ENCODE data around the gene NSMF. TPM values are rescaled to one million over a fixed set of nuclear protein-coding genes. Genes with fewer than 3 reads are reported as not detected.

The NSMF gene
- total RNA-seq, 1 experiment from 2014 or later = 31.6 TPM

DNA sequence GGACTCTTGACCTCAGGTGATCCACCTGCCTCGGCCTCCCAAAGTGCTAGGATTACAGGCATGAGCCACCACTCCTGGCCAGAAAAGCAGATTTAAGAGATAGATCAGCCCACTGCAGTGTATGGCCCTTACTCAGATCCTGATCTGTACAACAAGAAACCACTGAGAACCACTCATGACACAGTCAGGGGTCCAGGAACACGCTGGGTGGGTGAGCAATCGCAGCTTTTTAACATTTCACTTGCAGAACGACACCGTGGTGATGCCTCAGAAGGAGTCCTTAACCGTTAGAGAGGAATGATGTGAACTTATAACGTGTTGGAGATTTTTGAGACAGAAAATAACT is 45.3 kb upstream of the NSMF start:
- CTCF ChIA-PET = no interaction called here
- DNase-seq = no peak

DNA sequence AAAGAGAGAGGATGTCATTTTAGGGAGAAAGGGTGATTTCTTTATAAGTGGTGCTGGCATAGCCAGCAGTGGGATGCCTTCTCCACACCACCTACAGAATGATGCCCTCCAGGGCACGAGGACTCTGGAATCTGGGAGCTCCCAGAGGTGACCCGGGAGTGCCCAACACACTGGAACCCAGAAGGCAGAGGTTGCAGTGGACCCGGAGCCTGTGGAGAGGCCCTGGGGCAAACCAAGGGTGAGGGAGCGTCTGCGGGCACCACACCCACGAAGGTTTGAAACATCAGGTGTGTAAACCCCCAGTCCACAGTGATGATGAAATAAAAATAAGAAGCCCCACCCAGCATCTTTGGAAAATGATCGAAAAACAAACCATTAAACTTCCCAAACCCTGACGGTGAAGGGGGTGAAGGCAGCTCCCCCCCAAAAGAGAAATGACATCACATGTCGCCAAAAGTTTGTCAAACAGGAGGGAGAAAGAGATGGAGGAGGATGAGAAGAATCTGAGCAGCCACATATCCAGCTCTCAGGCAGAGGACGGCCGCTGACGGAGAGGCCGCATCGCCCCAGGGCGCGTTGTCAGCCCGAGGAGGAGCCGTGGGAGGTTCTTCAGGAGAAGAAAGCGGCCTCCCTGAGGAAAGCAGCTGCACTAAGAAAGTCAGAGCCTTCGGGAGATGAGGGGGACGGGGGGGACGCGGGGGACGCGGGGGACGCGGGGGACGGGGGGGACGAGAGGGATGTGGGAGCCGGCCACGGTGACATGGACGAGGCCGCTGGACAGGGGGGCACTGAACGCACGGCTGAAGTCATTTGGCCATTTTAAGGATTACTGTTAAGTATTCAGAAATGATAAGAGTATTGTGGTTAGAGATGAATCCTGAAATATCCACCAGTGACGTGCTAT is 43.1 kb upstream of the NSMF start:
- no peaks in the 10 kb centered on the region for H3K4me1 Mint-ChIP-seq (ENCODE audit: low read depth, unreplicated experiment)
- CTCF ChIA-PET = no interaction called here
- H3K4me3 Mint-ChIP-seq (ENCODE audit: low read depth, unreplicated experiment) = peak overlapping the region; percentile 33
- peaks cover 28% of the 10 kb centered on the region for H3K36me3 Mint-ChIP-seq (ENCODE audit: insufficient read depth, unreplicated experiment)
- peaks cover 64% of the 10 kb centered on the region for H3K27me3 Mint-ChIP-seq (ENCODE audit: unreplicated experiment)
- intact Hi-C loops (cut with micrococcal nuclease; ENCODE audit: unreplicated experiment) = no loop called here
- TF ChIP-seq, protein P1, sequence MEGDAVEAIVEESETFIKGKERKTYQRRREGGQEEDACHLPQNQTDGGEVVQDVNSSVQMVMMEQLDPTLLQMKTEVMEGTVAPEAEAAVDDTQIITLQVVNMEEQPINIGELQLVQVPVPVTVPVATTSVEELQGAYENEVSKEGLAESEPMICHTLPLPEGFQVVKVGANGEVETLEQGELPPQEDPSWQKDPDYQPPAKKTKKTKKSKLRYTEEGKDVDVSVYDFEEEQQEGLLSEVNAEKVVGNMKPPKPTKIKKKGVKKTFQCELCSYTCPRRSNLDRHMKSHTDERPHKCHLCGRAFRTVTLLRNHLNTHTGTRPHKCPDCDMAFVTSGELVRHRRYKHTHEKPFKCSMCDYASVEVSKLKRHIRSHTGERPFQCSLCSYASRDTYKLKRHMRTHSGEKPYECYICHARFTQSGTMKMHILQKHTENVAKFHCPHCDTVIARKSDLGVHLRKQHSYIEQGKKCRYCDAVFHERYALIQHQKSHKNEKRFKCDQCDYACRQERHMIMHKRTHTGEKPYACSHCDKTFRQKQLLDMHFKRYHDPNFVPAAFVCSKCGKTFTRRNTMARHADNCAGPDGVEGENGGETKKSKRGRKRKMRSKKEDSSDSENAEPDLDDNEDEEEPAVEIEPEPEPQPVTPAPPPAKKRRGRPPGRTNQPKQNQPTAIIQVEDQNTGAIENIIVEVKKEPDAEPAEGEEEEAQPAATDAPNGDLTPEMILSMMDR (IDR thresholded peaks at IDR 0.05; ENCODE audit: unreplicated experiment) = no peak
- BruUV-seq (replicated peaks) = no TSS peak
- DNase-seq = peak; percentile 29
- peaks cover 4% of the 10 kb centered on the region for H3K9me3 Mint-ChIP-seq (ENCODE audit: low read depth, unreplicated experiment)
- H3K27ac Mint-ChIP-seq (ENCODE audit: unreplicated experiment) = peak overlapping the region; percentile 75

More for the DNA sequence above, 45.3 kb upstream of the NSMF start:
- H3K27ac Mint-ChIP-seq (ENCODE audit: unreplicated experiment) = no peak overlapping the region
- BruUV-seq (replicated peaks) = no TSS peak
- TF ChIP-seq, protein P1 (IDR thresholded peaks at IDR 0.05; ENCODE audit: unreplicated experiment) = no peak
- H3K36me3 Mint-ChIP-seq (ENCODE audit: insufficient read depth, unreplicated experiment) = peaks cover 28% of the 10 kb centered on the region
- intact Hi-C loops (cut with micrococcal nuclease; ENCODE audit: unreplicated experiment) = no loop called here
- peaks cover 51% of the 10 kb centered on the region for H3K27me3 Mint-ChIP-seq (ENCODE audit: unreplicated experiment)
- no peaks in the 10 kb centered on the region for H3K4me1 Mint-ChIP-seq (ENCODE audit: low read depth, unreplicated experiment)
- H3K4me3 Mint-ChIP-seq (ENCODE audit: low read depth, unreplicated experiment) = no peak overlapping the region
- H3K9me3 Mint-ChIP-seq (ENCODE audit: low read depth, unreplicated experiment) = peaks cover 4% of the 10 kb centered on the region

DNA sequence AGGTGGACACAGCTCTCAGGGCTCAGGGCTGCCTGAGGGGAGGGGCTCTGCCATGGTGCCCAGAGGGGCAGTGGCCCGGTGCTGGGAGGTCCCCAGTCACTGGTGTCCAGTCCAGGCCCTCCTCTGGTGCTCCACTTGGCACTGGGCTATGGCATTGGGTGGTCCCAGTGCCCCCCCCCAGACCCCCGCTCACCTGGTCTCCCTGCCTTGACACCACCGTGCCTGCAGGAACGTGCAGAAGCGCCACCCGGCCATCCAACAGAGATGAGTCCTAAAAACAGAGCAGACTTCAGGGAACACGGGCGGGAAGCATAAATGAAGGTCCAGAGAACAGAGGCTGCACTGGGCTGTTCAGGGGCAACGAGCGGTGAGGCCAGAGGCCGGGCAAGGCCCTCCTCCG is 42.3 kb upstream of the NSMF start:
- Mint-ChIP-seq H3K4me1 (ENCODE audit: low read depth, unreplicated experiment) (no peaks in the 10 kb centered on the region), H3K27me3 (ENCODE audit: unreplicated experiment) (peaks cover 64% of the 10 kb centered on the region), H3K4me3 (ENCODE audit: low read depth, unreplicated experiment) (peak overlapping the region; percentile 33), H3K9me3 (ENCODE audit: low read depth, unreplicated experiment) (peaks cover 4% of the 10 kb centered on the region), H3K27ac (ENCODE audit: unreplicated experiment) (peak overlapping the region; percentile 75), H3K36me3 (ENCODE audit: insufficient read depth, unreplicated experiment) (peaks cover 28% of the 10 kb centered on the region)
- DNase-seq = no peak
- BruUV-seq (replicated peaks) = no TSS peak
- TF ChIP-seq, protein P1 (IDR thresholded peaks at IDR 0.05; ENCODE audit: unreplicated experiment) = no peak
- intact Hi-C loops (cut with micrococcal nuclease; ENCODE audit: unreplicated experiment) = no loop called here
- CTCF ChIA-PET = no interaction called here

- H3K9me3 Mint-ChIP-seq (ENCODE audit: low read depth, unreplicated experiment) = peaks cover 4% of the 10 kb centered on the region
- H3K4me3 Mint-ChIP-seq (ENCODE audit: low read depth, unreplicated experiment) = no peak overlapping the region
- DNase-seq = no peak
- no TSS peak for BruUV-seq (replicated peaks)
- TF ChIP-seq, protein P1 (IDR thresholded peaks at IDR 0.05; ENCODE audit: unreplicated experiment) = no peak
- H3K36me3 Mint-ChIP-seq (ENCODE audit: insufficient read depth, unreplicated experiment) = peaks cover 23% of the 10 kb centered on the region
- intact Hi-C loops (cut with micrococcal nuclease; ENCODE audit: unreplicated experiment) = no loop called here
- CTCF ChIA-PET = no interaction called here
- no peak overlapping the region for H3K27ac Mint-ChIP-seq (ENCODE audit: unreplicated experiment)
- H3K4me1 Mint-ChIP-seq (ENCODE audit: low read depth, unreplicated experiment) = no peaks in the 10 kb centered on the region
- peaks cover 64% of the 10 kb centered on the region for H3K27me3 Mint-ChIP-seq (ENCODE audit: unreplicated experiment)
Observed at GRCh38 chr9:137500666-137501397, 41.7 kb upstream of the NSMF start.
